Parathyroid adenoma (tissue), 2 donors: ENCODE data around the gene ACOX1.
"Not testable (repeated sequence)": the region's sequence is repeated elsewhere in the genome, so short reads cannot be mapped to it uniquely, and the experiment has no call there.

Experiments
- H2AFZ ChIP-seq: fragments of 300-600 bp; sonication (generic); one replicate; pipeline ENCODE4 v1.7.0; 2017; ENCODE audit warnings: antibody characterized with exemption, mild to moderate bottlenecking
- H3K27ac ChIP-seq: fragments of 300-600 bp; sonication (generic); one replicate; pipeline ENCODE4 v1.7.0; 2017
- H3K27me3 ChIP-seq: fragments of 300-600 bp; sonication (generic); one replicate; pipeline ENCODE4 v1.7.0; 2017; ENCODE audit warnings: low read length; ENCODE audit not compliant: control insufficient read depth, insufficient read depth
- H3K36me3 ChIP-seq: fragments of 300-600 bp; sonication (generic); one replicate; pipeline ENCODE4 v1.7.0; 2017; ENCODE audit warnings: low read length; ENCODE audit not compliant: control insufficient read depth, insufficient read depth
- H3K4me1 ChIP-seq: fragments of 300-600 bp; sonication (generic); one replicate; pipeline ENCODE4 v1.7.0; 2017; ENCODE audit warnings: control low read depth
- H3K4me2 ChIP-seq: fragments of 300-600 bp; sonication (generic); one replicate; pipeline ENCODE4 v1.7.0; 2017; ENCODE audit warnings: low read length
- H3K4me3 ChIP-seq: fragments of 300-600 bp; sonication (generic); one replicate; pipeline ENCODE4 v1.7.0; 2017; ENCODE audit warnings: low read depth, low read length
- H3K79me2 ChIP-seq: fragments of 300-600 bp; sonication (generic); one replicate; pipeline ENCODE4 v1.7.0; 2017; ENCODE audit warnings: control low read depth
- H3K9ac ChIP-seq: fragments of 300-600 bp; sonication (generic); one replicate; pipeline ENCODE4 v1.7.0; 2017; ENCODE audit warnings: mild to moderate bottlenecking
- H3K9me3 ChIP-seq: fragments of 300-600 bp; sonication (generic); one replicate; pipeline ENCODE4 v1.7.0; 2017; ENCODE audit warnings: low read length; ENCODE audit not compliant: control insufficient read depth
- CTCF ChIP-seq: fragments of 300-600 bp; sonication (generic); IDR thresholded peaks from one replicate; pipeline ENCODE4 v1.7.0; 2017; ENCODE audit warnings: antibody characterized with exemption, mild to moderate bottlenecking
- donor health status: primary hyperparathyroidism.

ACOX1 gene

GRCh38 chr17:75980188-75981018 lies 1.4 kb upstream of the ACOX1 start:
- peaks cover 11% of the 10 kb centered on the region for H3K79me2 ChIP-seq
- H3K4me3 ChIP-seq, result peak overlapping the region; percentile 98
- H3K36me3 ChIP-seq, result no peaks in the 10 kb centered on the region
- H3K9ac ChIP-seq, result peak overlapping the region; percentile 82
- no peaks in the 10 kb centered on the region for H3K9me3 ChIP-seq
- H3K4me1 ChIP-seq, result peaks cover 6% of the 10 kb centered on the region
- no peak for TF ChIP-seq CTCF
- H3K27me3 ChIP-seq, result no peaks in the 10 kb centered on the region
- peak overlapping the region; percentile 76 for H2AFZ ChIP-seq
- peak overlapping the region; percentile 62 for H3K4me2 ChIP-seq
- peak overlapping the region; percentile 95 for H3K27ac ChIP-seq

GRCh38 chr17:75979705-75980187 lies 780 bp upstream of the ACOX1 start:
- Histone ChIP-seq H3K4me3 (peak overlapping the region; percentile 98), H3K4me2 (peak overlapping the region; percentile 62), H2AFZ (peak overlapping the region; percentile 76), H3K79me2 (peaks cover 12% of the 10 kb centered on the region), H3K27ac (peak overlapping the region; percentile 95), H3K4me1 (peaks cover 6% of the 10 kb centered on the region), H3K9ac (peak overlapping the region; percentile 82), H3K36me3 (no peaks in the 10 kb centered on the region), H3K27me3 (no peaks in the 10 kb centered on the region), H3K9me3 (no peaks in the 10 kb centered on the region)
- no peak for TF ChIP-seq CTCF

GRCh38 chr17:75976175-75976848 lies 2.7 kb downstream of the ACOX1 start:
- H2AFZ ChIP-seq, result no peak overlapping the region
- no peaks in the 10 kb centered on the region for H3K36me3 ChIP-seq
- H3K4me1 ChIP-seq, result peaks cover 6% of the 10 kb centered on the region
- H3K27me3 ChIP-seq, result no peaks in the 10 kb centered on the region
- H3K4me3 ChIP-seq, result peak overlapping the region; percentile 14
- H3K27ac ChIP-seq, result no peak overlapping the region
- no peak for TF ChIP-seq CTCF
- H3K9ac ChIP-seq, result no peak overlapping the region
- no peaks in the 10 kb centered on the region for H3K9me3 ChIP-seq
- peak overlapping the region; percentile 49 for H3K4me2 ChIP-seq
- peaks cover 16% of the 10 kb centered on the region for H3K79me2 ChIP-seq

GRCh38 chr17:75975757-75976174 lies 3.2 kb downstream of the ACOX1 start:
- H3K27me3 ChIP-seq, result no peaks in the 10 kb centered on the region
- no peak overlapping the region for H3K27ac ChIP-seq
- no peak for TF ChIP-seq CTCF
- no peaks in the 10 kb centered on the region for H3K36me3 ChIP-seq
- peak overlapping the region; percentile 49 for H3K4me2 ChIP-seq
- no peak overlapping the region for H3K9ac ChIP-seq
- H2AFZ ChIP-seq, result no peak overlapping the region
- H3K4me3 ChIP-seq, result peak overlapping the region; percentile 14
- no peaks in the 10 kb centered on the region for H3K9me3 ChIP-seq
- H3K79me2 ChIP-seq, result peaks cover 13% of the 10 kb centered on the region
- H3K4me1 ChIP-seq, result peaks cover 6% of the 10 kb centered on the region

- not testable (repeated sequence) for H3K4me1 ChIP-seq, H3K4me3 ChIP-seq, H3K9ac ChIP-seq
These were observed 3.8 kb downstream of the ACOX1 start for GRCh38 chr17:75975187-75975586.

More at GRCh38 chr17:75975187-75975586, 3.8 kb downstream of the ACOX1 start:
- not testable (repeated sequence) for H3K27ac ChIP-seq, H2AFZ ChIP-seq, H3K27me3 ChIP-seq, H3K4me2 ChIP-seq, H3K36me3 ChIP-seq, H3K9me3 ChIP-seq
- peaks cover 13% of the 10 kb centered on the region for H3K79me2 ChIP-seq
